GM23248 (cell line): ENCODE measurements around the gene IGSF11.
"Not testable (repeated sequence)": the region's sequence is repeated elsewhere in the genome, so short reads cannot be mapped to it uniquely, and the experiment has no call there.

Experiments
- EZH2 ChIP-seq: fragments of 200-600 bp; sonication (generic); IDR thresholded peaks from 2 replicates; pipeline ENCODE4 v1.6.1; 2018; ENCODE audit warnings: antibody characterized with exemption, mild to moderate bottlenecking; ENCODE audit not compliant: insufficient read depth, poor library complexity, severe bottlenecking
- EZH2phosphoT487 ChIP-seq: fragments of 200-600 bp; sonication (generic); IDR thresholded peaks from 2 replicates; pipeline ENCODE4 v1.6.1; 2018; ENCODE audit warnings: antibody characterized with exemption, moderate library complexity, mild to moderate bottlenecking, low read depth; ENCODE audit not compliant: insufficient read depth

- TF ChIP-seq EZH2, EZH2phosphoT487: not testable (repeated sequence)
These were observed 59.2 kb downstream of the IGSF11 start for GRCh38 chr3:118975476-118975875.
